Peyer's patch (tissue), 4 donors: ENCODE data around the gene ZBP1.

Experiments
- POLR2A ChIP-seq, 2 donors: fragments of 450-650 bp; IDR thresholded peaks; one replicate each; pipeline ENCODE4 v1.5.1; 2017; ENCODE audit warnings: antibody characterized with exemption in 2 of 2, mild to moderate bottlenecking in 2 of 2, moderate library complexity in 2 of 2
- TF ChIP-seq, protein P1 (sequence below), 6 experiments: fragments of 450-650 bp in 4 of 6; fragments of 200-600 bp in 2 of 6; sonication (generic) in 1 of 6; IDR thresholded peaks; one replicate each; pipeline ENCODE4 v1.5.1; 2017 to 2019; ENCODE audit warnings: antibody characterized with exemption in 6 of 6, mild to moderate bottlenecking in 3 of 6, moderate library complexity in 1 of 6

DNA sequence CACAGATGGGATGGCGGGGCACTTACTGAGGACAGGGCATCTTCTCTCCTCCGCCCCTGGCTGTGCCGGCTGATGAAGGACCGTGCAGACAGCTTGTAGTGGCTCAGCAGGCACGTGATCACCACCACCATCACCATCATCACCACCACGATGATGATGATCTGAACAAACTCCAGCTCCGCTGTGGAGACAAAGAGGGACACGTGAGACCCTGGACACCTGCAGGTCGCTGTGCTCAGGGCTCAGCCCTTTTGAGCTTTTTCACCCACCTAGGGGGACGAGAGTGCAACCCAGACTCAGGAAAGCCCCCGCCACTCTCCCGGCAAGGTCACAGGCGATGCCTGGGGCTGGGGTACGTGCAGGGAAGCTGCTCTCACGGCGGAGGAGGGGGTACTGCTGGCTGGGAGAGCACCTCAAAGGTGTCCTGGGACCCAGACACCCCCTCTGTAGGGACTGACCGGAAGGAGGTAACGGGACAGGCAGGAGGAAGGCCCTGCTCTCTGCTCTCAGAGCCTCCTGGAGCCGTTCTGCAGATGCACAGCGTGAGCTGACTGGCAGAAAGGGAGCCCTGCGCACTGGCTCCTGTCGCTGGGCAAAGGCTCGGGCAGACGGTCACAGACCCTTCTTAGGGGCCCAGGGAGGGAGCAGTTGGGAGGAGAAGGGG is 39.4 kb upstream of the ZBP1 start:
- TF ChIP-seq POLR2A (IDR thresholded peaks at IDR 0.05) = no peak
- TF ChIP-seq, protein P1, sequence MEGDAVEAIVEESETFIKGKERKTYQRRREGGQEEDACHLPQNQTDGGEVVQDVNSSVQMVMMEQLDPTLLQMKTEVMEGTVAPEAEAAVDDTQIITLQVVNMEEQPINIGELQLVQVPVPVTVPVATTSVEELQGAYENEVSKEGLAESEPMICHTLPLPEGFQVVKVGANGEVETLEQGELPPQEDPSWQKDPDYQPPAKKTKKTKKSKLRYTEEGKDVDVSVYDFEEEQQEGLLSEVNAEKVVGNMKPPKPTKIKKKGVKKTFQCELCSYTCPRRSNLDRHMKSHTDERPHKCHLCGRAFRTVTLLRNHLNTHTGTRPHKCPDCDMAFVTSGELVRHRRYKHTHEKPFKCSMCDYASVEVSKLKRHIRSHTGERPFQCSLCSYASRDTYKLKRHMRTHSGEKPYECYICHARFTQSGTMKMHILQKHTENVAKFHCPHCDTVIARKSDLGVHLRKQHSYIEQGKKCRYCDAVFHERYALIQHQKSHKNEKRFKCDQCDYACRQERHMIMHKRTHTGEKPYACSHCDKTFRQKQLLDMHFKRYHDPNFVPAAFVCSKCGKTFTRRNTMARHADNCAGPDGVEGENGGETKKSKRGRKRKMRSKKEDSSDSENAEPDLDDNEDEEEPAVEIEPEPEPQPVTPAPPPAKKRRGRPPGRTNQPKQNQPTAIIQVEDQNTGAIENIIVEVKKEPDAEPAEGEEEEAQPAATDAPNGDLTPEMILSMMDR (IDR thresholded peaks at IDR 0.05) = no peak
